ENCODE data around the gene MCC.

- TF ChIP-seq CTCF (IDR thresholded peaks at IDR 0.05) (no peak), EZH2 (IDR thresholded peaks at IDR 0.05; ENCODE audit: borderline replicate concordance, insufficient read depth, low read depth, low read length, poor library complexity, severe bottlenecking) (no peak)
Measured at GRCh38 chr5:113294311-113295110, 193.7 kb downstream of the MCC start.

Measured in B cell (primary cell).